D721Med (cell line): ENCODE results near the gene MKX.

Experiments used
- DNase-seq: peaks from one replicate; pipeline ENCODE4 v3.0.0; 2011; ENCODE audit warnings: low spot score; ENCODE audit not compliant: insufficient read length
- FAIRE-seq: peaks from 2 replicates; lab custom pipeline; 2011; peaks lifted over from hg19 to GRCh38; lab: Jason Lieb, UNC
- CTCF ChIP-seq: IDR thresholded peaks from 2 replicates; pipeline ENCODE4 v1.5.1; 2012; ENCODE audit warnings: mild to moderate bottlenecking, control low read depth; ENCODE audit not compliant: insufficient read depth; ENCODE audit errors: missing control alignments

MKX gene

GRCh38 chr10:27771231-27771630, 25.6 kb upstream of the MKX start:
- FAIRE-seq = no peak
- TF ChIP-seq CTCF = no peak
- no peak for DNase-seq

GRCh38 chr10:27770181-27770580, 24.6 kb upstream of the MKX start:
- FAIRE-seq = no peak
- no peak for TF ChIP-seq CTCF
- DNase-seq = no peak

GRCh38 chr10:27760867-27761266, 15.2 kb upstream of the MKX start:
- no peak for TF ChIP-seq CTCF
- DNase-seq = no peak
- FAIRE-seq = no peak

GRCh38 chr10:27759483-27760272, 14.1 kb upstream of the MKX start:
- TF ChIP-seq CTCF = no peak
- FAIRE-seq (no peak), DNase-seq (no peak)

GRCh38 chr10:27752673-27753237, 7.1 kb upstream of the MKX start:
- TF ChIP-seq CTCF = no peak
- DNase-seq (no peak), FAIRE-seq (no peak)

- no peak for TF ChIP-seq CTCF
- DNase-seq = no peak
- no peak for FAIRE-seq
Measured at GRCh38 chr10:27748601-27749000, 3.0 kb upstream of the MKX start.

GRCh38 chr10:27747096-27747451, 1.5 kb upstream of the MKX start:
- FAIRE-seq = no peak
- TF ChIP-seq CTCF = no peak
- DNase-seq = no peak
